Right hindlimb (tissue), 1 donor: Measurements from ENCODE around the gene NCKAP5.
A peak's percentile ranks its signal among the peaks of the same experiment; 100 is the strongest.

Source experiments
- DNase-seq: peaks from one replicate; pipeline ENCODE4 v3.0.0-alpha.2; 2018

NCKAP5 gene

DNA sequence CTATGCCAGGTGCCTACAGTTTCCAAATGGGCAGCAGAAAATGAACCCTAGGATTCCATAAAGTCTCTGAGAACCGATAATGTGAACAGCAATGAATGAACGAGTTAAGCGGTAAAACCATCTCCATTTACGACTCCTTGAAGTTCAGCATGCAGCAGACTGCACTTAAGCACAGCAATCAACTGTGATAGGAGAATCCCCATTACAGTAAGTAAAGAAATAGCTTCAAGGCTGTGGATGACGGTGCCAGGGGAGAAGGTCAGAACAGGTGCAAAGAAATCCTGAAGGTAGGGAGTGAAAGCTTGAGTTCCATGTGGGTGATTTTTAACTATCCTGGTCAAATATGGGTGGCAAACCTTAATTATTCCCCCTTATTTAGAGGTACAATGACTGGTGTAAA lies 444.4 kb downstream of the NCKAP5 start:
- no peak for DNase-seq

DNA sequence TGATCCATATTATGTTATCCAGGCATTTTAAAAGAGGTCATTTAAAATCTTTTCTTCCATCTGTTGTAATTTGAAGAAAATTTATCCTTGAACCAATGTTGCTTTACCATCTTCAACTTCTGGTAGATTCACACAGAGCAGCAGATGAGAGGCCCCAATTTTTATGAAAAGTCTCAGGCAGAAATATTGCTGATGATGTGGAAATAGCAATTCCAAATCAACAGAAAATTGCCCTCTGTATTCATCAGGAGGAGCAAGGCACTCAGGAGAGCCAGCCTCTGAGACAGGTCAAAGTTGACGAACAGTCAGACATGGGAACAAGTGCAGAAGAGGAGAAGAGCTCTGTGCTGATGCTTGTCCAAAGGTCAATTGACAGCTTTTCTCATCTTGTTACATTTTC lies 444.9 kb downstream of the NCKAP5 start:
- DNase-seq = no peak

DNA sequence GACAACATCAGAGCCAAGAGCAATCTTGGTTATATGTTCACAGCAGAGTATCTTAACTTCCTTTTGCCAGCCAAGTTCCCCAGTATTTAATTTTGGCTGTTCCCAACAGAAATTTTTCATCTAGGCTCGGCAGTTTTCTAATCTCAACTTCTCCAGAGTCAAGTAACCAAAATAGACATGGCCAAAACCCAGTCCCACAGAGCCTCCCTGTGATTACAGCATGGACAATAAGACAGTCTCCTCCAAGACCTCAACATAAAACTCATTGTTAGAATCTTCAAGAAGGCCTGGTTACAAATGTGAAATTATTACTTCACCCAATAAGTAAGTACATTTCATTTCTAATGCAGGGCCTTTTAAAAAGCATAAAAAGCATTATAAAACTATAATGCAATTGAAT lies 445.7 kb downstream of the NCKAP5 start:
- DNase-seq = no peak

DNA sequence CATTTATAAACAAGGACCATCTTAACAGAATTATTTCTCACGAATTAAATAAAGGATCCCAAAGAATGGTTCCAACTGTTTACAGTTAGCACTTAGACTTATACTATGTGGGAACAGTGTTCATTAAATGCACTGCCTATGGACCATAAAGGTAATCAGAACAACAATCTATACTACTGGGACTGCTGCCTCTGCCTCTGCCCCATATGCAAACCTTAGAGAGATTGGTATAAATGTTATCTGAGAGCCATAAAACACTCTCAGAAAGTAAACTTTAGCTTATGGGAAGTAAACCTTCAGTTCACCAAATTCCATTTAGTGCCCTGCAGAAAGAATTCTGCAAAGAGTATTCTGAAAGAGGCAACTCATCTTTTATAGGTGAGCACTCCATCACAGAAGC lies 448.0 kb downstream of the NCKAP5 start:
- no peak for DNase-seq

DNA sequence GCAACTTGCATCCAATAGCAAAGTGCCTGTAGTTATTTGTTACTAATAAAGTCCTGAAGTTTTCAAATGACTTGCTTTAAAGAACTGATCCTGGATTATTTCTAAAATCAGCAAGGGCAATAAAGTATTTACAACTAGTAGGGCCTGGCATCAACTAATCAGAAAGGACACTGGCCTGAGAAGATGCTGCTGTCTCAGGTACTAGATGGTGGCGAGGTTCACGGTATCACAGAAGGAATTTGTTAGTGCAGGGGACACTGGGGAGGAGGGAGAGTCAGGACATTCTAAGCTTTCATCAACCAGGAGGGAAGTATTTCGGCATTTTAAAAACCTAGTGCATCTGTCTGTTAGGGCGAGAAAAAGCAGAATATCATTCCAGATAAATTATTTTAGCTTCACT lies 458.1 kb downstream of the NCKAP5 start:
- no peak for DNase-seq

DNA sequence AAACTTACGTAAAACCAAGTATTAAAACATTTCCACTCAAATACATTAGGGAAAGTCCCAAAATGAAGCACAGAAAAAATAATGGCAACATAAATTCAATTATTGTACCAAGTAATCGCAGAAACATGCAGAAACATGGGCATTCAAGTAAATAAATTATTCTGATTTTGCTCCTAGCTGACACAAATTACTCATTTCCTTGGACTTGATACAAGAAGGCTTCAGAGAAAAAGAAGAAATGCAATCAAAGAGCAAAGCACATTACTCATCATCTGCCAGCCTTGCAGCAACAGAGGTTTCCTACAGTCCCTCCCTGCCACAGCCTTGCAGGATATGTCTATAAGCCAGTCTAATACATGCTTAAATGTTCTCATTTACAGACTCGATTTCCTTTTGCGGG lies 458.5 kb downstream of the NCKAP5 start:
- no peak for DNase-seq

DNA sequence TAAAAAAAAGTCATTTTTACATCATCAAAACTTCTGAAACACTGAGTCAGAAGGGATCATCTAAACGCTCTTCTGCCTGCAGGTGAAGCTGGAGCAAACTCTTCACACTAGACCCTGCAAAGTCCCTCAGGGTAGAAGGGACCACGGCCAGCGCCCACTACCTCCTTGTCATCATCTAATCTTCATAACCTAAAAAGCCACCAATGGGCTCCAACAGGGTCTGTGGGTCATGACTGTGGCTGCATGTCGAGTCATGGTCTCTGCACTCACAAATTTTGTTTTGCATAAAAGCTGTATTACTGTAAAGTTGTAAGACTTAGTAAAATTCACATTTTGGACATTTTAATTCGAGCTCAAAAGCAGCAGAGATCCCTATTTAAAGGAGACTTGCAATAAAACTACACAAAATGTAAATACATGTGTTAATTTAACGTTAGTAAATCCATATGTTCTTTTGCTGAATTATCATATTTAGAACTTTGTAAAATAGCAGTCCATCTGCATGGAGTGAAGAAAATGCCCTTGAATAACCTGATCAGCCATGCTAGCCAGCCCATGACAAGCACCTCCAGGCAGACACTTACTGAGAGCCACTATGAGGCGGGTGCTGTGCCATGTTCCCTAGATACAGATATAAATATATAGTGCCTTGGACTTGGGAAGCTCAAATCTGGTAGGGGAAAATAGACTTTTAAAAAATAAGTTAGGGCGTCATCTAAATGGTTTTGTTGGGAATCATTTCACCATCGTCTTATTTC lies 461.0 kb downstream of the NCKAP5 start:
- DNase-seq = no peak

DNA sequence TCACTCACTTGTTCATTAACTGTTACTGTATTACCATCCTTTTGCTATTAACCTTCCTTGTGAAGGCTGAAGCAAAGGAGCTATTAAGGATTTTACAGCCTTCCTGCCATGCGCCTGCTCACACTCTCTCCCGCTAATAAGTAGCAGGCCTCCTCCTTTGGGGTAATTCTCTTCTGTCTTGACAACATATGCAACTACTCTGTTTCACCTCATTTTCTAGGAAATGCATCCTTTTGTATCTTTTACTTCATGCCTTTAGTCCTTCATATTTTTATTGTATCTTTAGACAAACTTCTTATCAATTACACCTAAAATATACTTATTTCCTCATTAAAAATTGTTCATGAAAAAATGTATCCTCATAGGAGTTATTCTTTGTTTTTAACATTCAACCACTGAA lies 463.4 kb downstream of the NCKAP5 start:
- DNase-seq = no peak

DNA sequence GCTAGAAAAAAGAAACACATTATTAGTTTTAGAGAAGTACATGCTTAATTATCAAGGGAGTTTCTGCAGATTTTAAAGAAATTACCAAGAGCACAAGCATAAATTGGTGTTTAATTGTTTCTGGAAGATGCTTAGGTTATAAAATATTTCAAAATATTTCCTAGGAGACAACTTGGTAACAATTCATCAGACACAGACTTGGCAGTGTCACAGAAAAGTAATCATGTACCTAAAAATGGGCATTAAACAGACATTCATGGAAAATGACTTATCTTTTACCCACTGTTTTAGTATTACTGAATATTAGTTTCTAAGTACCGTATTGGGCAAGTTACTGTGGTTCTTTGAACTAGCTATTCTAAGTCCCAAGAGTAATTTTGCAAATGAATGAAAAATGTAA lies 469.5 kb downstream of the NCKAP5 start:
- no peak for DNase-seq

DNA sequence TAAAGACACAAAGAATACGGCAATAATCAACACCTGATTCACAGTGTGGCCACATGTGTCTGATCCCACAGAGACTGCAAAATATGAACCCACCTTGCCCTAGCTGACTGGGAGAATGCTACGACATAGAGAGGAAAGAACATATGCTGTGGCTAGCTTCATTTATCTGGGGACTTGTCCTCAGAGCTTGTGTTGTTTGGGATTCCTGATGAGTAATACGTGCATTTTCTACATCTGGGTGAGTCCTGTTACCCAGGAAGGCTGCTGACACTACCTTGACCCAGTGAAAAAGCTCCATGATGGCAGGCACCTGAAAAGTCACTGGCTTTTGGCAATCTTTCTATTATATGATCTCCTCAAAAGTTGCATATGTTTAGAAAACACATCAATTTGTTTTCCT lies 470.6 kb downstream of the NCKAP5 start:
- DNase-seq = no peak

DNA sequence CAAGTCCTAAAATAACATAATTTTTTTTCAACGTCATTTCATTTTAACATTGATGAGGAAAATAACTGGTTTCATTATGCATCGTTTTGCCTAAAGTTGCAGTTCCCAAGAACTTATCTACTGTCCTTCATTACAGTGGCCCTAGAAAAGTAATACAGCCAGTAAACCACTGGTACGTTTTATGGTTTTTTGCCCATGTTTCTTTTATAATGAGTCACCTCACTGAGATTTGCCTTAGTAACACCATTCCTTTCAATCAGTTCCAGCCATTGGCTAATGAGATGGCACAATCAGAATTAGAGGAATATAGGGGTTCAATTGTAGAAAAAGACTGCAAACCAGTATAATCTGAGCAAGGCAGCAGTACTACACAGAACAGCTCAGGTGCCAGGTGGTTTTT lies 475.7 kb downstream of the NCKAP5 start:
- no peak for DNase-seq

DNA sequence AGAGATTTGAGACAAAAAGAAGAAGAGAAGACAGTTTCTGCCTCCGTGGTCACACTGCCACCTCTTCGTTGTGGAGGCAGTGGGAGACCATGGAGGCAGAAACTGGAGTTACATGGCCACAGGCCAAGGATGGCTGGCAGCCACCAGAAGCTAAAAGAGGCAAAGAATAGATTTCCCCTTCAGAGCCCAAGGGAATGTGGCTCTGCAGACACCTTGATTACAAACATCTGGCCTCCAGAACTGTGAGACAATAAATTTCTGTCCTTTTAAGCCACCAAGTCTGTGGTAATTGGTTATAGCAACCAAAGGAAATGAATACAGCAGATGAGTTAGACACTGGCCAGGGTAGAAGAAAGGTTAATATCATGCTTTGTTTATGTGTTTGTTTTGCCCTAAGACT lies 477.9 kb downstream of the NCKAP5 start:
- no peak for DNase-seq

DNA sequence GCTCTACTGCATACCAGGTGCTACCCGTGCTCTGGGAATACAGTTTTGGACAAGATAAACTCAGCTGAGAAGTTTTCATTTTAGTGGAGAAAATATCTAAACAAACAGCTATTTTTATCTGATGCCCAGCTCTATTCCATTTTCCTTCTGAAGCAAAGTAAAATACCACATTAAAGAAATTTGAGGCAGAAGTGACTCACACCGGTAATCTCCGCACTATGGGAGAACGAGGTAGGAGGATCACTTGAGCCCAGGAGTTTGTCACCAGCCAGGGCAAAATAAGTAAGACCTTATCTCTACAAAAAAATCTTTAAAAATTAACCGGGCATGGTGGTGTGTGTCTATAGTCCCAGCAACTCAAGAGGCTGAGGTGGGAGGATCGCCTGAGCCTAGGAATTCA lies 482.1 kb downstream of the NCKAP5 start:
- DNase-seq = no peak

DNA sequence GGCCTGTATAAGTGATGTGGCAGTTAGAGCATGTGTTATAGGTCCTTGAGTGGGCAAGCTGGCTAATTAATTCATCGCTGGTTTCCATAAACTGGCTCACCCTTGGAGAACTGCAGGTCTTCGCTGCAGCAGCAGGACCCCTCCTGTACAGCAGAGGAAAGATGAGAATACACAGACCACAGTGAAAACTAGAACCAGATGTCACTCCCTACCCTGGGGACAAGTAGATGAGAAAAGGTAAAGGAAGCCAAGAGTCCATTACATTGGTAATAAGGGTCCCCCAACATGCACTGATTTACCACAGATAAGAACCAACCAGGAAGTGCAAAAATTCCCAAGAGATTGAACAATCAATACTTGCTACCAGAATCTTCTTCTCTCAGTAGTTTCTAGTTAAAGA lies 482.6 kb downstream of the NCKAP5 start:
- DNase-seq = no peak

DNA sequence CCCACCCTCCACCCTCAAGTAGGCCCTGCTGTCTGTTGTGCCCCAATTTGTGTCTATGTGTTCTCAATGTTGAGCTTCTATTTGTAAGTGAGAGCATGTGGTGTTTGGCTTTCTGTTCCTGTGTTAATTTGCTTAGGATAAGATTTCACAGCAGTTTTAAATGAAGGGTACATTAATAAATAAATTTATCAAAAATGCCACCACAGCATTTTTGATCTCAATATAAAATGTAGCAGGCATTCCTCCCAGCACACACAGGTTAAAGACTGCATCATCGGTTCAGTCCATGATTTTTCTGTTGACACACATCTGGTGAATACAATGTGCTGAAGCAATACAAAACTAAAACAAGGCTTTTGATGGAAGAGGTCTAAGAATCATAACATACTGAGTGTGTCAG lies 486.2 kb downstream of the NCKAP5 start:
- no peak for DNase-seq

DNA sequence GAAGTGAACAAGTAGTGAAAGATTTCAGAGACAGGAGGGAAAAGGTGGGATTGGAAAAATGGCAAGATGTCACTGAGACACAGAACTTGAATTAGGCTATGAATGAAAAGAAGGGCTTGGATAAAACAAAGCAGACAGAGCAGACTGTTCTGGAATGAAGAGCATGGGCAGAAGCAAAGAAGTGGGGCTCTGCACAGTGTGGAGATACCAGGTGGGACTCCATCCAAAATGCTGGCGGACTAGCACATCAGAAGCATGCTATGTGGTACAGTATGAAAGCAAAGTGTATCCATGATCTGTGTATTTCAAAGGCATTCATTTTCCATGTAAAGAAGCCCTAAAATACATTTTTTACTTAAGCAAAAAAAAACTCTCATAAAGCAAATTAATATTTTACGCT lies 487.4 kb downstream of the NCKAP5 start:
- DNase-seq = no peak

DNA sequence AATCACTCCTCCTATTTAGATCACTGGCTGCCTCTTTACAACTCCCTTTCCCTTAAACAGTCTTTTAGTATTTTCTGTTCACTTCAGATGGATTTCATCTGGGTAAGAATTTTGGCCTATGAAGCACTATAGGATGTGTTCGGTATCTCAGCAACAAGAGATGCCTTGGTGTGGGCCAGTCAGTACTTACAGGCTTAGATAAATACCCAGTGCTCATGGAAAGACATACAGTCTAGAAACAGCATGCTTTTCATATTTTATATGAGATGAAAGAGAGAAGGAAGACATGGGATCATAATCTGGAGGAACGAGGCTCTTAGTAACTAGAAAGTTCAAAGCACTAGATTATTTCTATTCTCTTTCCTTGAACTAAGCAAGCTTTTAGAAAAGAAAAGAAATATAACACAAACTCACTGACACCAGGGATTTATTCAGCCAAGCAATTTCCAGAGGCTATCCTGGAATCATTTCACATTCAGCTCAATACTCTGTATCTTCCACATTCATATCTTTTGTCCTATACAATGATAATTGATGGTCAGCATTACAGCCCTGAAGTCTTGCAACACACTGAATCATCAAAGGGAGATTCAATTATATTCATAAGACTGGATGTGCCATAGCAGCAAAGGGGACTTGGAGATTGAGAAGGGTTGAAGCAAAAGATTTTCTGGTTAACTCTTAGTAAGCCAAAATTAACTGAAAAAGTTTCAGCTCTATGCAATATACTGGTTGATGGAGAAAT lies 489.4 kb downstream of the NCKAP5 start:
- no peak for DNase-seq

DNA sequence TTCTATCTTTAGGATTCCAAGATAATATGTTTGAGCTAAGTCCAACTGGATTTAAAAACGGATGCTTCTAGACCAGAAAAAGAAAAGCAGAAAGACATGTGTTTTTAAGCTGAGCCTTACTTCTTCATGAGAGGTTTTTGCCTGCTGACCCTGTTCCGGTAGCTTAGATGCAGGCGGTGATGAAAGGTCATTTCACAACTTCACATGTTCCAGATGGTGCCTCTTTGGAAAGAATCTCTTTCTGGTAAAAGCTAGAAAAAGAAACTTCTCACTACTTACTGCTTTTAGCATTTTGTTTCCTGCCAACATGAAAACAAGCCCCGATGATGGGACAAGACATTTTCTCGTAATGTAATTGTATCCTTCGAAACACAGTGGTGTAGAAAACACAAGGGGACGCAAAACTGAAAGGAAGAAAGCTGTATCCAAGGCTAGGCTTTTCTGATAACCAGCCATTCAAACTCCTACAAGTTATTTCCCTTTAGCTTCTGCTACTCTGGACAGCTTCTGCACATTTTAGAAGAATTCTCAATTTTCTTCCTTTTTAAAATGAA lies 490.9 kb downstream of the NCKAP5 start:
- no peak for DNase-seq

DNA sequence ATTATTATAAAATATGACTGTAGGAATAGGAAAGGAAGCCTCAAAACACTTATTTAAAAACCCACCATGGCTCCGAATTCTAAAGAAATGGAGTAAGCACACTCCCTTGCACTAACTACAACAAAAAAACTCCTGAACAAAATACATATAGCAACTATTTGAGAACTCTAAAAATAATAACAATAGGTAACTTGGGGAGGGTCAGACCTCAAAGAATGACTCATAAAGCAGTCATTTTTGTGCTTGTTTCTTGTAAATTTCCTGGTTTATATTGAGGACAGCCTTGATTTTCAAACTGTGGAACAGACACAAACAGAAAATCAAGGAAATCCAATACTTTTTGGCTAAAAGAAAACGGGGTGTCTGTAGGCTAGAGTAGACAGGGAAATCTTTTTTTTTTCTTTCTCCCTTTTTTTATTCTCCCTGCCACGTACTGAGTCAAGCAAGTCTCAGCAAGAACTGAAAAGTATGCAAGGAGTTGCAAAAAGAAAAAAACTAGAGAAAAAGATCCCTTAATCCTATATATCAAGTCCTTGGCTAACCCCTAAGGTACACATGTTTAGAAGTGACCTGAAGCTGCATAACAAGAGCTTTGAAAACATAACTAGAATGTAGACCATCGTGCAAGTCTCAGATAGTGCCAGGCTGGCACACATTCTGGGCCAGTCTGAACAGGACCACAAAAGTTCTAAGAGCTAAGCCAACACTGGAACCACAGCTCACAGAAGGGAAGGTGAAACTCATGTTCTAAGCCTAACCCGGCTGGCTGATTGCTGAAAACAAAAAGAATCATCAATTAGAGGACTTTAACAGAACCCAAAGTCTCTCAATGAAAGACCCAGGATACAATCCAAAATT lies 495.2 kb downstream of the NCKAP5 start:
- no peak for DNase-seq

DNA sequence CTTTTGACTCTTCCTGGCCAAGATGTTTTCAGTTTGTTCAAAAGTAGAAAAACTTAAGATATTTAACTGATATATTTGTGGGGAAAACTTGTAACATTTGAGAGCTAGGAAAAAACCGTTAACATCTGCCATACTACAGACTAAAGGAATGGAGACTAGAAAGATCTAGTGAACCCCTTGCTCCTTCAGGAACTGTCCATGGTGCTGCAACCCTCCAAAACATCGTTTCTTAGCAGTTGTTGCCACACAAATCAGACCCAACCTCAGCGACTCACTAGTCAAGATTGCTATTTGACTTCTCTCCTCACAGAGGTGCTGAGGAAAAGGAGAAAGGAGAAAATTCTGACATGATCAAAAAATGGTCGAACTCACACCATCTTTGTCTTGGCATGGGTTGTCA lies 504.5 kb downstream of the NCKAP5 start:
- peak; percentile 48 for DNase-seq

DNA sequence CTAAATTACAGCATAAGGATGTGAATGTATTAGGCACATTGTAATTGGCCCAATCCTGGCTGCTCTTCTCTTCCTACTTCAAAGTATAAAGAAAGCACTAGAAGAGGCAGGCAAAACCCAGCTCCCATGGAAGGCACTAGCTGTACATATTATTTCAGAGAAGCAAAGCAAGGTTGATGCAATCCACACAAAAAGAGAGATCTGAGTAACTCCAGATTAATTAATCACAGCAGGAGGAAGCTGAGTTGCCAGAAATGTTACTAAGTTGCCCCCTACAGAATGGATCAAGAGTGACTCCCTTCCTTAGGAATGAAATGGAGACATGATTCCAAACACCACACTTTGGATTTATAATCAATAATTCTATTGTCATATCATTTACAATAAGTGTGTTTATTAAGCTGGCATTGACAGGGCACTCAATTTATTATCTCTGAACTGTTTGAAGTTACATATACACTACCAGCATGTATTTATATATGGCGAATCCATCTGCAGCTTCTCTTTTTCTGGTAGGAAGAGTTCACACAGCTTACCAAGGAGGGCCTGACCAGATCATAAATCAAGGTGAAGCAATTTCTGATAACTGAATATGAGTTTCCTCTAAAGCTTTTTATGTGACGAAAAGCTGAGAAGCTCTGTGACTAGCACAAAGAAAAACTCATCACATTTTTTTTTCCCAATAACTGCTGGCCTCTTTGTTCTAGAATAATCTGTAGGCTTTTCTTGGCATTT lies 505.2 kb downstream of the NCKAP5 start:
- no peak for DNase-seq

DNA sequence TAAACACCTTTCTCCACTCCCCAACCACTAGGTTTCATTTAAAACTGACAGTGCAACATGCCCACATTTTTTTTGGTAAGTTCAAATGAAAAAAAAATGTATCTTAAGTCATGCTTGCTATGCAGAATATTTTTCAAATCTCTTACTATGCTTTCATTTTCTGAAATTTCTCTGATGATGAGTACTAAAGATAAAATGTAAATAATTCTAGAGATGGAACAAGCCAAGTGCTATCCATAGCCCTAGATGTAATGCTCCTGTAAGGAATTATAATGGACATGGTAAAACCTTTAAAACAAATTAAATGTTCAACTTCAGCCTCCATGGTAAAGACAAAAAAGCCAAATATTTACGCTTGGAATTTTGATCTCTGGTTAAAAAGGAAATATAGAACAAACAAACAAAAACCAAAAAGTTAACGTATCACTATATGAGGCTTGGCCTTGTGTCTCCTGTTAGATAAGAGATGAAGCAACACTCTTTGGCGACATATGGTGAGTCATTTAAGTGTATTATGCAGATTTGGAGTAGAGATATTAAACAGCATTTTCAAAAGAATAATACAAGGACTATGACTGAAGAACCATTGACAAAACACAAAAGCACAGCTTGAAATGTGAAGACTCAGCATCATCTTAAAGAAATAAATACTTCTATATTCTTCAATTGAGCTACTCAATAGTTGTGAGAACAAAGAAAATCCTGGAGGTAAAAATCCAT lies 506.2 kb downstream of the NCKAP5 start:
- no peak for DNase-seq
